Measurements from ENCODE around the gene TTLL6.
A peak's percentile ranks its signal among the peaks of the same experiment; 100 is the strongest.
"Not testable (repeated sequence)": the region's sequence is repeated elsewhere in the genome, so short reads cannot be mapped to it uniquely, and the experiment has no call there.

TTLL6 gene

GRCh38 chr17:48816774-48817590 is at the start of gene TTLL6:
TSS of gene TTLL6 (minus strand) at chr17:48817229. CDS start at chr17:48817072, 157 bp downstream.
- peak; percentile 45 for DNase-seq (ENCODE audit: low spot score)

GRCh38 chr17:48860456-48860855 is 43.4 kb upstream of the TTLL6 start:
- no peak for DNase-seq (ENCODE audit: low spot score)

- DNase-seq (ENCODE audit: low spot score): no peak
These were observed 43.0 kb upstream of the TTLL6 start for GRCh38 chr17:48860034-48860433.

- DNase-seq (ENCODE audit: low spot score): no peak
These were observed 39.2 kb upstream of the TTLL6 start for GRCh38 chr17:48856122-48856821.

- no peak for DNase-seq (ENCODE audit: low spot score)
These were observed 37.9 kb upstream of the TTLL6 start for GRCh38 chr17:48854774-48855476.

GRCh38 chr17:48850792-48851323 is 33.8 kb upstream of the TTLL6 start:
- DNase-seq (ENCODE audit: low spot score): no peak

- no peak for DNase-seq (ENCODE audit: low spot score)
These were observed 26.3 kb upstream of the TTLL6 start for GRCh38 chr17:48843187-48843900.

GRCh38 chr17:48842746-48843145 is 25.7 kb upstream of the TTLL6 start:
- DNase-seq (ENCODE audit: low spot score): no peak

GRCh38 chr17:48841395-48841831 is 24.4 kb upstream of the TTLL6 start:
- peak; percentile 67 for DNase-seq (ENCODE audit: low spot score)

GRCh38 chr17:48840441-48840840 is 23.4 kb upstream of the TTLL6 start:
- no peak for DNase-seq (ENCODE audit: low spot score)

- DNase-seq (ENCODE audit: low spot score): not testable (repeated sequence)
These were observed 20.4 kb upstream of the TTLL6 start for GRCh38 chr17:48837458-48837857.

- DNase-seq (ENCODE audit: low spot score): no peak
These were observed 18.9 kb upstream of the TTLL6 start for GRCh38 chr17:48835971-48836370.

GRCh38 chr17:48834973-48835372 is 17.9 kb upstream of the TTLL6 start:
- DNase-seq (ENCODE audit: low spot score): no peak

GRCh38 chr17:48831549-48831883 is 14.5 kb upstream of the TTLL6 start:
- DNase-seq (ENCODE audit: low spot score): no peak

- peak; percentile 95 for DNase-seq (ENCODE audit: low spot score)
These were observed 14.0 kb upstream of the TTLL6 start, which contains the start of gene CALCOCO2 for GRCh38 chr17:48830840-48831548. TSS of gene CALCOCO2 (plus strand) at chr17:48831035. CDS start at chr17:48841708, 10,673 bp downstream.

- no peak for DNase-seq (ENCODE audit: low spot score)
These were observed 8.7 kb upstream of the TTLL6 start for GRCh38 chr17:48825446-48826381.

- not testable (repeated sequence) for DNase-seq (ENCODE audit: low spot score)
These were observed 3.9 kb upstream of the TTLL6 start for GRCh38 chr17:48820936-48821335.

GRCh38 chr17:48819466-48819865 is 2.4 kb upstream of the TTLL6 start:
- no peak for DNase-seq (ENCODE audit: low spot score)

- DNase-seq (ENCODE audit: low spot score): no peak
These were observed 1.4 kb upstream of the TTLL6 start for GRCh38 chr17:48818361-48818841.

- DNase-seq (ENCODE audit: low spot score): no peak
These were observed 623 bp downstream of the TTLL6 start for GRCh38 chr17:48816438-48816773.

Data from globus pallidus (tissue), 1 donor.